ENCODE results near the gene SHISA8. TPM values are rescaled to one million over a fixed set of nuclear protein-coding genes. Genes with fewer than 3 reads are reported as not detected.

Gene SHISA8
- polyA plus RNA-seq, 3 donors = not detected

DNA sequence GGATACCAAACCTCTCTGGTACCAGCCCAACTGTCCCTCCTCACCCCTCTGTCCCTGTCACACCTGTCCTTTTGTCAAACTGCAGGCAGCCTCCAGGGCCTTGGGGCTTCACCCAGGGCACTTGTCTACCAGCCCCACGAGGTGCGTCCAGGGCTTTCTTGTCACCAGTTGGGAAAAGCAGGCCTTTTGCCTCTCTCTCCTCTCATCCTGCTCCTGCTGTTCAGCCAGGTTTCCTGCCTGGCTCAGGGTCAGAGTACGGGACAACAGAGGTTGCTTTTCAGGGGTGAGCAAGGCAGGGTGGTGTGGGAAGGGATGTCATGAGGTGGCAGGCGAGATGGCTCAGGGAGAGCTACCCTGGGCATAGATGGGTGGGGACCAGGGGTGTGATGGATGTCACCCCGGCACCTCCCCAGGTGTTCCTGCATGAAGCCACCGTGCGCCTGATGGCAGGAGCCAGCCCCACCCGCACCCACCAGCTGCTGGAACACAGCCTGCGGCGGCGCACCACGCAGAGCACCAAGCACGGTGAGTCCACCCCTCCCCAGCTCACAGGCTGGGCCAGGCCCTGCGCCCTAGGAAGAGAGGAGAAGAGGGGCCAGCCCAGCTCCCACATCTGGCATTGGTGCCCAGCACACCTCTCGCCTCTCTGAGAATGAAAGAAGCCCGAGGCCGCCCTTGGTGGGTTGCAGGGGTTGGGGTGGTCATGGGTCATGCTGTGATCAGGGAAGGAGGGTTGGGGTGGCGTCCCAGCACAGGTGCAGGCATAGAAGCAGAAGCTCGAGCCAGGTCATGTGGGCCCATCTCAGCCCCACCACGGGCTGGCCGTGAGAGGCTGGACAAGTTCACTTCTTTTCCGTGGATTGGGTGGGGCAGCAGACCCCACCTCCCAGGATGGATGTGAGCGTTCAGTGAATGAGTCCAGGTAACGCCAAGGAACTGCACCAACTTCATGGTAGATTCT is 10.1 kb downstream of the SHISA8 start:
- Mint-ChIP-seq H3K27ac (peak overlapping the region in 1 of 7 donors; percentile 40), H3K9me3 (peaks cover 0 to 5% (median 0%) of the 10 kb centered on the region in 7 donors), H3K4me1 (peaks cover 20% of the 10 kb centered on the region), H3K27me3 (ENCODE audit: low read depth in 3 of 3) (peaks cover 12 to 15% (median 14%) of the 10 kb centered on the region in 3 donors), H3K36me3 (peaks cover 64 to 71% of the 10 kb centered on the region in 2 donors), H3K4me3 (no peak overlapping the region)
- no peak overlapping the region for H2AFZ ChIP-seq (ENCODE audit: insufficient read depth, low read depth, low read length, poor library complexity, severe bottlenecking)
- peaks cover 12 to 24% of the 10 kb centered on the region in 2 donors for H3K4me1 ChIP-seq (ENCODE audit: control insufficient read depth in 1 of 2, insufficient read depth in 2 of 2, low read length in 2 of 2)
- H3K4me3 ChIP-seq (replicated peaks in 1 of 3; ENCODE audit: low read depth in 2 of 3, low read length in 3 of 3) = no peak overlapping the region
- intact Hi-C loops (cut with micrococcal nuclease) = no loop called here
- H4K20me1 ChIP-seq (ENCODE audit: insufficient read depth, low read length) = peaks cover 4% of the 10 kb centered on the region
- H3K27ac ChIP-seq (ENCODE audit: low read depth in 1 of 2, low read length in 2 of 2) = no peak overlapping the region
- H3K9ac ChIP-seq (ENCODE audit: insufficient read depth, low read length, poor library complexity, severe bottlenecking) = no peak overlapping the region
- no peak overlapping the region for H3K4me2 ChIP-seq (replicated peaks; ENCODE audit: extremely low read depth, low read length, poor library complexity, severe bottlenecking)
- whole genome bisulfite sequencing (ENCODE audit: insufficient coverage) = 97% methylated on average over 17 of the region's 24 CpGs
- peaks cover 2 to 9% of the 10 kb centered on the region in 2 donors for H3K27me3 ChIP-seq (ENCODE audit: control insufficient read depth in 2 of 2, insufficient read depth in 2 of 2, low read length in 2 of 2)
- no peaks in the 10 kb centered on the region for H3K79me2 ChIP-seq (ENCODE audit: insufficient read depth, low read length)
- TF ChIP-seq, protein P1, sequence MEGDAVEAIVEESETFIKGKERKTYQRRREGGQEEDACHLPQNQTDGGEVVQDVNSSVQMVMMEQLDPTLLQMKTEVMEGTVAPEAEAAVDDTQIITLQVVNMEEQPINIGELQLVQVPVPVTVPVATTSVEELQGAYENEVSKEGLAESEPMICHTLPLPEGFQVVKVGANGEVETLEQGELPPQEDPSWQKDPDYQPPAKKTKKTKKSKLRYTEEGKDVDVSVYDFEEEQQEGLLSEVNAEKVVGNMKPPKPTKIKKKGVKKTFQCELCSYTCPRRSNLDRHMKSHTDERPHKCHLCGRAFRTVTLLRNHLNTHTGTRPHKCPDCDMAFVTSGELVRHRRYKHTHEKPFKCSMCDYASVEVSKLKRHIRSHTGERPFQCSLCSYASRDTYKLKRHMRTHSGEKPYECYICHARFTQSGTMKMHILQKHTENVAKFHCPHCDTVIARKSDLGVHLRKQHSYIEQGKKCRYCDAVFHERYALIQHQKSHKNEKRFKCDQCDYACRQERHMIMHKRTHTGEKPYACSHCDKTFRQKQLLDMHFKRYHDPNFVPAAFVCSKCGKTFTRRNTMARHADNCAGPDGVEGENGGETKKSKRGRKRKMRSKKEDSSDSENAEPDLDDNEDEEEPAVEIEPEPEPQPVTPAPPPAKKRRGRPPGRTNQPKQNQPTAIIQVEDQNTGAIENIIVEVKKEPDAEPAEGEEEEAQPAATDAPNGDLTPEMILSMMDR (IDR thresholded peaks at IDR 0.05) = no peak
- peaks cover 66 to 78% of the 10 kb centered on the region in 2 donors for H3K36me3 ChIP-seq (replicated peaks in 1 of 2; ENCODE audit: control insufficient read depth in 1 of 2, insufficient read depth in 2 of 2, low read length in 2 of 2)
- DNase-seq = no peak
- no peaks in the 10 kb centered on the region for H3K9me3 ChIP-seq (replicated peaks in 1 of 2; ENCODE audit: control insufficient read depth in 1 of 2, insufficient read depth in 1 of 2, low read length in 2 of 2)

DNA sequence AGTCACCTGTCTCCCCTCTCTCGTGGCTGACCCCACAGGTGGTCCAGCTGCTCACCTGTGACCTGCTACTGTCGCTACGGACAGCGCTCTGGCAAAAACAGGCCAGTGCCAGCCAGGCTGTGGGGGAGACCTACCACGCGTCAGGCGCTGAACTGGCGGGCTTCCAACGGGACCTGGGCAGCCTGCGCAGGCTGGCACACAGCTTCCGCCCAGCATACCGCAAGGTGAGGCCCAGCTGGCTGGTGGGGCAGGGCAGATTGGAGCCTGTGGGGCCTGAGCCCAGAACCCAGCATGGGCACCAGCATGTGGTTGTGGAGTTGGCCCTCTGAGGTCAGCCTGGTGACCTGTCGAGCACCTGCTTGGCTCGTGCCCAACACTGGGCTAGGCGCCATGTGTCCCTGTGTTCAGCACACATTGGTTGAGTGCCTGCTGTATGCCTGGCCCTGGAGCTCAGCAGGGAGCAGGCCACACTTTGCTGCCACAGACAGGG is 11.9 kb downstream of the SHISA8 start:
- WGBS (ENCODE audit: insufficient coverage) = 95% methylated on average over 15 of the region's 15 CpGs
- no peak overlapping the region for H3K27ac ChIP-seq (ENCODE audit: low read depth in 1 of 2, low read length in 2 of 2)
- H4K20me1 ChIP-seq (ENCODE audit: insufficient read depth, low read length) = no peaks in the 10 kb centered on the region
- TF ChIP-seq, protein P1 (IDR thresholded peaks at IDR 0.05) = no peak
- DNase-seq = no peak
- H3K36me3 Mint-ChIP-seq = peaks cover 75 to 89% of the 10 kb centered on the region in 2 donors
- no peak overlapping the region for H3K27ac Mint-ChIP-seq
- H3K4me1 Mint-ChIP-seq = peaks cover 6% of the 10 kb centered on the region
- H3K4me3 ChIP-seq (replicated peaks in 1 of 3; ENCODE audit: low read depth in 2 of 3, low read length in 3 of 3) = no peak overlapping the region
- no peak overlapping the region for H3K4me3 Mint-ChIP-seq
- H3K9ac ChIP-seq (ENCODE audit: insufficient read depth, low read length, poor library complexity, severe bottlenecking) = no peak overlapping the region
- H3K4me1 ChIP-seq (ENCODE audit: control insufficient read depth in 1 of 2, insufficient read depth in 2 of 2, low read length in 2 of 2) = peaks cover 4 to 7% of the 10 kb centered on the region in 2 donors
- H3K79me2 ChIP-seq (ENCODE audit: insufficient read depth, low read length) = no peaks in the 10 kb centered on the region
- no peaks in the 10 kb centered on the region for H3K27me3 ChIP-seq (ENCODE audit: control insufficient read depth in 2 of 2, insufficient read depth in 2 of 2, low read length in 2 of 2)
- H3K36me3 ChIP-seq (replicated peaks in 1 of 2; ENCODE audit: control insufficient read depth in 1 of 2, insufficient read depth in 2 of 2, low read length in 2 of 2) = peaks cover 84 to 95% of the 10 kb centered on the region in 2 donors
- H3K4me2 ChIP-seq (replicated peaks; ENCODE audit: extremely low read depth, low read length, poor library complexity, severe bottlenecking) = no peak overlapping the region
- intact Hi-C loops (cut with micrococcal nuclease) = no loop called here
- H3K9me3 ChIP-seq (replicated peaks in 1 of 2; ENCODE audit: control insufficient read depth in 1 of 2, insufficient read depth in 1 of 2, low read length in 2 of 2) = no peaks in the 10 kb centered on the region
- H3K9me3 Mint-ChIP-seq = no peaks in the 10 kb centered on the region
- peaks cover 0 to 5% (median 2%) of the 10 kb centered on the region in 3 donors for H3K27me3 Mint-ChIP-seq (ENCODE audit: low read depth in 3 of 3)
- no peak overlapping the region for H2AFZ ChIP-seq (ENCODE audit: insufficient read depth, low read depth, low read length, poor library complexity, severe bottlenecking)

Data from CD14-positive monocyte (primary cell).